Stimulated activated CD8-positive, alpha-beta memory T cell treated with anti-CD3 and anti-CD28 coated beads, Interleukin-15, amount 100 ng/mL, for 1 hour (primary cell): ENCODE data around the gene TOGARAM1.
"Not testable (repeated sequence)": the region's sequence is repeated elsewhere in the genome, so short reads cannot be mapped to it uniquely, and the experiment has no call there.

Experiments
- DNase-seq: peaks from one replicate; pipeline ENCODE4 v3.0.0-alpha.2; 2020; ENCODE audit warnings: low read depth

The TOGARAM1 gene

GRCh38 chr14:45044638-45045037 lies 82.6 kb downstream of the TOGARAM1 start:
- DNase-seq: no peak

GRCh38 chr14:45048385-45048784 lies 86.4 kb downstream of the TOGARAM1 start:
- no peak for DNase-seq

- no peak for DNase-seq
Observed at GRCh38 chr14:45051180-45051579, 89.2 kb downstream of the TOGARAM1 start.

GRCh38 chr14:45051896-45052295 lies 89.9 kb downstream of the TOGARAM1 start:
- no peak for DNase-seq

- DNase-seq: no peak
Observed at GRCh38 chr14:45057349-45057748, 95.4 kb downstream of the TOGARAM1 start.

- DNase-seq: no peak
Observed at GRCh38 chr14:45057881-45058364, 95.9 kb downstream of the TOGARAM1 start.

- DNase-seq: no peak
Observed at GRCh38 chr14:45060551-45060950, 98.6 kb downstream of the TOGARAM1 start.

- no peak for DNase-seq
Observed at GRCh38 chr14:45065540-45065939, 103.5 kb downstream of the TOGARAM1 start.

- DNase-seq: no peak
Observed at GRCh38 chr14:45065956-45066355, 104.0 kb downstream of the TOGARAM1 start.

- no peak for DNase-seq
Observed at GRCh38 chr14:45066667-45067066, 104.7 kb downstream of the TOGARAM1 start.

- no peak for DNase-seq
Observed at GRCh38 chr14:45068396-45068795, 106.4 kb downstream of the TOGARAM1 start.

GRCh38 chr14:45070215-45070614 lies 108.2 kb downstream of the TOGARAM1 start:
- DNase-seq: no peak

- DNase-seq: no peak
Observed at GRCh38 chr14:45072126-45072525, 110.1 kb downstream of the TOGARAM1 start.

- no peak for DNase-seq
Observed at GRCh38 chr14:45073231-45073879, 111.4 kb downstream of the TOGARAM1 start.

- no peak for DNase-seq
Observed at GRCh38 chr14:45078323-45078722, 116.3 kb downstream of the TOGARAM1 start.

- DNase-seq: not testable (repeated sequence)
Observed at GRCh38 chr14:45080416-45080968, 118.5 kb downstream of the TOGARAM1 start.

GRCh38 chr14:45081096-45081495 lies 119.1 kb downstream of the TOGARAM1 start:
- DNase-seq: not testable (repeated sequence)

GRCh38 chr14:45082420-45082819 lies 120.4 kb downstream of the TOGARAM1 start:
- no peak for DNase-seq

- DNase-seq: no peak
Observed at GRCh38 chr14:45083617-45083975, 121.6 kb downstream of the TOGARAM1 start.

- peak; percentile 90 for DNase-seq
Observed at GRCh38 chr14:45083976-45084722, 122.2 kb downstream of the TOGARAM1 start, which contains the start of gene PRPF39. Gene PRPF39, plus strand, starts transcription at chr14:45084116. Its CDS starts 11,124 bp downstream, at chr14:45095240.

GRCh38 chr14:45084946-45085346 lies 123.0 kb downstream of the TOGARAM1 start:
- no peak for DNase-seq

GRCh38 chr14:45089813-45090212 lies 127.8 kb downstream of the TOGARAM1 start:
- DNase-seq: no peak

GRCh38 chr14:45091710-45092109 lies 129.7 kb downstream of the TOGARAM1 start:
- DNase-seq: no peak
